ENCODE measurements around the gene HDAC10. TPM values are rescaled to one million over a fixed set of nuclear protein-coding genes. Genes with fewer than 3 reads are reported as not detected.

Gene HDAC10
- total and polyA plus RNA-seq, 10 donors, result 25.0 to 108 (median 69.9) TPM

- no peaks in the 10 kb centered on the region for H3K9me3 ChIP-seq
- H3K36me3 ChIP-seq, result no peaks in the 10 kb centered on the region
- no peak for TF ChIP-seq CTCF (IDR thresholded peaks at IDR 0.05 in 8 of 11, conservative IDR thresholded peaks at IDR 0.05 in 3 of 11)
- TF ChIP-seq POLR2AphosphoS5 (IDR thresholded peaks at IDR 0.05), result no peak
- TF ChIP-seq POLR2A (IDR thresholded peaks at IDR 0.05), result no peak
- H3K27me3 ChIP-seq (replicated peaks in 1 of 7), result peaks cover 0 to 62% (median 23%) of the 10 kb centered on the region in 7 donors
- 91 to 95% (median 94%) methylated on average over 12 to 15 of the region's 15 CpGs for WGBS, 5 donors
- DNase-seq, result no peak
- H3K4me1 ChIP-seq, result peaks cover 5 to 32% (median 21%) of the 10 kb centered on the region in 6 donors
- intact Hi-C loops (cut with DNase I; ENCODE audit: low total_unique reads), result no loop called here
- no peak overlapping the region for H3K27ac ChIP-seq
- no peak overlapping the region for H3K4me3 ChIP-seq
Observed at GRCh38 chr22:50259302-50259701, 8.2 kb upstream of the HDAC10 start.

GRCh38 chr22:50258361-50259292 is 7.6 kb upstream of the HDAC10 start:
- Histone ChIP-seq H3K36me3 (no peaks in the 10 kb centered on the region), H3K9me3 (no peaks in the 10 kb centered on the region), H3K4me3 (no peak overlapping the region), H3K27me3 (replicated peaks in 1 of 7) (peaks cover 0 to 55% (median 23%) of the 10 kb centered on the region in 7 donors), H3K4me1 (peaks cover 5 to 32% (median 21%) of the 10 kb centered on the region in 6 donors), H3K27ac (no peak overlapping the region)
- TF ChIP-seq CTCF (IDR thresholded peaks at IDR 0.05 in 8 of 11, conservative IDR thresholded peaks at IDR 0.05 in 3 of 11) (no peak), POLR2A (IDR thresholded peaks at IDR 0.05) (no peak), POLR2AphosphoS5 (IDR thresholded peaks at IDR 0.05) (no peak)
- intact Hi-C loops (cut with DNase I; ENCODE audit: low total_unique reads), result no loop called here
- 88 to 95% (median 90%) methylated on average over 19 to 24 of the region's 24 CpGs for WGBS, 5 donors
- no peak for DNase-seq

- peaks cover 0 to 46% (median 22%) of the 10 kb centered on the region in 7 donors for H3K27me3 ChIP-seq (replicated peaks in 1 of 7)
- H3K9me3 ChIP-seq, result no peaks in the 10 kb centered on the region
- no peak overlapping the region for H3K27ac ChIP-seq
- WGBS, 5 donors, result 77 to 93% (median 84%) methylated on average over 19 to 31 of the region's 31 CpGs
- no peaks in the 10 kb centered on the region for H3K36me3 ChIP-seq
- intact Hi-C loops (cut with DNase I; ENCODE audit: low total_unique reads), result no loop called here
- no peak for DNase-seq
- peaks cover 5 to 25% (median 20%) of the 10 kb centered on the region in 6 donors for H3K4me1 ChIP-seq
- TF ChIP-seq CTCF (IDR thresholded peaks at IDR 0.05 in 8 of 11, conservative IDR thresholded peaks at IDR 0.05 in 3 of 11) (no peak), POLR2AphosphoS5 (IDR thresholded peaks at IDR 0.05) (no peak), POLR2A (IDR thresholded peaks at IDR 0.05) (no peak)
- H3K4me3 ChIP-seq, result no peak overlapping the region
Observed at GRCh38 chr22:50257451-50258360, 6.6 kb upstream of the HDAC10 start.
